OCI-LY7 (cell line): ENCODE results near the gene MDGA2. TPM values are rescaled to one million over a fixed set of nuclear protein-coding genes. Genes with fewer than 3 reads are reported as not detected.

ENCODE experiments used
- BruUV-seq: library from RNA; stranded (reverse); fragments of 400-500 nt; replicated peaks from 2 replicates; lab custom pipeline; 2021; lab: Mats Ljungman, UMichigan
- CTCF ChIA-PET: fragments of 300-600 bp; sonication (Branson Sonifier 250); formaldehyde crosslinking; loops from one replicate; lab custom pipeline; 2022; ENCODE audit warnings: antibody characterized with exemption; ENCODE audit not compliant: unreplicated experiment; lab: Charles Lee
- POLR2A ChIA-PET: fragments of 300-600 bp; sonication (Branson Sonifier 250); formaldehyde crosslinking; loops from one replicate; lab custom pipeline; 2022; ENCODE audit warnings: antibody characterized with exemption; lab: Charles Lee
- DNase-seq: peaks from one replicate; pipeline ENCODE4 v3.0.0-alpha.2; 2015; ENCODE audit warnings: low spot score
- H2AFZ ChIP-seq: fragments of 200-600 bp; sonication (generic), shearing (Covaris generic); 2 replicates; pipeline ENCODE4 v1.6.1; 2014; ENCODE audit warnings: mild to moderate bottlenecking, antibody characterized with exemption, low read length, moderate library complexity
- H3K27ac ChIP-seq: fragments of 200-600 bp; sonication (generic); 2 replicates; pipeline ENCODE4 v1.5.1; 2014; ENCODE audit warnings: mixed run types, low read depth, mild to moderate bottlenecking, moderate library complexity, low read length, inconsistent platforms; ENCODE audit not compliant: poor library complexity, severe bottlenecking
- H3K36me3 ChIP-seq: fragments of 200-600 bp; sonication (generic); 2 replicates; pipeline ENCODE4 v1.6.1; 2014; ENCODE audit warnings: mild to moderate bottlenecking, antibody characterized with exemption, low read length, moderate library complexity, mixed read lengths; ENCODE audit not compliant: insufficient read depth
- H3K4me1 ChIP-seq: fragments of 200-600 bp; sonication (generic); 2 replicates; pipeline ENCODE4 v1.5.1; 2014; ENCODE audit warnings: mild to moderate bottlenecking, low read length; ENCODE audit not compliant: insufficient read depth, poor library complexity, severe bottlenecking
- H3K4me2 ChIP-seq: fragments of 200-600 bp; sonication (generic); 2 replicates; pipeline ENCODE4 v1.6.1; 2014; ENCODE audit warnings: mild to moderate bottlenecking, low read length
- H3K4me3 ChIP-seq: fragments of 200-600 bp; sonication (generic); 2 replicates; pipeline ENCODE4 v1.5.1; 2014; ENCODE audit warnings: mild to moderate bottlenecking, low read depth, low read length; ENCODE audit not compliant: poor library complexity, severe bottlenecking
- H3K79me2 ChIP-seq: fragments of 200-600 bp; sonication (generic); 2 replicates; pipeline ENCODE4 v1.6.1; 2016; ENCODE audit warnings: low read depth, mild to moderate bottlenecking, low read length, moderate library complexity, mixed read lengths; ENCODE audit not compliant: insufficient read depth
- H3K9me2 ChIP-seq: fragments of 200-600 bp; sonication (generic); 2 replicates; pipeline ENCODE4 v1.6.1; 2016; ENCODE audit warnings: mild to moderate bottlenecking, low read length, mixed read lengths; ENCODE audit not compliant: insufficient read depth
- H3K9me3 ChIP-seq: fragments of 200-600 bp; sonication (generic); 2 replicates; pipeline ENCODE4 v1.6.1; 2014; ENCODE audit warnings: mild to moderate bottlenecking, mixed run types, low read length, mixed read lengths
- H4K20me1 ChIP-seq: fragments of 200-600 bp; sonication (generic); 2 replicates; pipeline ENCODE4 v1.6.1; 2014; ENCODE audit warnings: mild to moderate bottlenecking, antibody characterized with exemption, low read length, moderate library complexity, mixed read lengths; ENCODE audit not compliant: insufficient read depth
- CTCF ChIP-seq: fragments of 200-600 bp; sonication (generic); conservative IDR thresholded peaks from 2 replicates; pipeline ENCODE4 v1.5.1; 2014; ENCODE audit warnings: mild to moderate bottlenecking, antibody characterized with exemption, low read length, moderate library complexity, mixed read lengths
- EZH2phosphoT487 ChIP-seq: fragments of 200-600 bp; sonication (generic); IDR thresholded peaks from 2 replicates; pipeline ENCODE4 v1.6.1; 2018; ENCODE audit warnings: low read depth, borderline replicate concordance, mild to moderate bottlenecking, mixed run types, antibody characterized with exemption, low read length, moderate library complexity, mixed read lengths
- intact Hi-C: fragments of 100-400 bp; cut with micrococcal nuclease; formaldehyde crosslinking; loops from one replicate; pipeline ENCODE4 v1.10.0; 2022; ENCODE audit not compliant: unreplicated experiment
- total RNA-seq, 2 experiments: library from RNA; depleted of rRNA in 1 of 2; stranded (reverse); fragments of >200 nt in 1 of 2; shearing (Covaris generic) in 1 of 2; gene quantifications; 2 replicates each; pipeline ENCODE4 v1.2.3, GENCODE V29; 2014 to 2022

The MDGA2 gene
- total RNA-seq, 2 experiments from 2014 or later = not detected

GRCh38 chr14:47223656-47224055, 451.7 kb downstream of the MDGA2 start:
- CTCF ChIA-PET = no interaction called here
- no peak for TF ChIP-seq EZH2phosphoT487
- TF ChIP-seq CTCF = no peak
- Histone ChIP-seq H4K20me1 (no peaks in the 10 kb centered on the region), H3K9me3 (no peaks in the 10 kb centered on the region), H3K79me2 (no peaks in the 10 kb centered on the region), H3K4me2 (no peak overlapping the region), H3K4me3 (no peak overlapping the region), H3K4me1 (no peaks in the 10 kb centered on the region), H3K9me2 (no peaks in the 10 kb centered on the region), H3K36me3 (no peaks in the 10 kb centered on the region), H2AFZ (no peak overlapping the region), H3K27ac (no peak overlapping the region)
- intact Hi-C loops = no loop called here
- DNase-seq = no peak
- no TSS peak for BruUV-seq
- POLR2A ChIA-PET = no interaction called here

- H3K4me3 ChIP-seq = no peak overlapping the region
- no peak for TF ChIP-seq CTCF
- TF ChIP-seq EZH2phosphoT487 = no peak
- H3K9me3 ChIP-seq = no peaks in the 10 kb centered on the region
- CTCF ChIA-PET = no interaction called here
- H3K79me2 ChIP-seq = no peaks in the 10 kb centered on the region
- H3K27ac ChIP-seq = no peak overlapping the region
- no peak overlapping the region for H3K4me2 ChIP-seq
- H4K20me1 ChIP-seq = no peaks in the 10 kb centered on the region
- no peaks in the 10 kb centered on the region for H3K4me1 ChIP-seq
- intact Hi-C loops = no loop called here
- BruUV-seq = no TSS peak
- no peak overlapping the region for H2AFZ ChIP-seq
- DNase-seq = no peak
- POLR2A ChIA-PET = no interaction called here
- H3K9me2 ChIP-seq = no peaks in the 10 kb centered on the region
- no peaks in the 10 kb centered on the region for H3K36me3 ChIP-seq
Measured at GRCh38 chr14:47220096-47220495, 455.3 kb downstream of the MDGA2 start.

GRCh38 chr14:47211263-47211662, 464.1 kb downstream of the MDGA2 start:
- Histone ChIP-seq H3K79me2 (no peaks in the 10 kb centered on the region), H3K4me1 (no peaks in the 10 kb centered on the region), H3K4me3 (no peak overlapping the region), H3K9me2 (no peaks in the 10 kb centered on the region), H3K4me2 (no peak overlapping the region), H3K27ac (no peak overlapping the region), H3K9me3 (no peaks in the 10 kb centered on the region), H4K20me1 (no peaks in the 10 kb centered on the region), H3K36me3 (no peaks in the 10 kb centered on the region), H2AFZ (no peak overlapping the region)
- no peak for TF ChIP-seq CTCF
- TF ChIP-seq EZH2phosphoT487 = no peak
- ChIA-PET POLR2A (interaction anchor here (0.7 kb wide), 1 partner anchor 1975 kb away, joined by 3 read pairs; no protein-coding TSS in a partner anchor), CTCF (no interaction called here)
- no peak for DNase-seq
- no TSS peak for BruUV-seq
- intact Hi-C loops = no loop called here
